PC-9 (cell line): ENCODE data around the gene CARMIL1. TPM values are rescaled to one million over a fixed set of nuclear protein-coding genes. Genes with fewer than 3 reads are reported as not detected.

Source experiments
- BruUV-seq: library from RNA; stranded (reverse); fragments of 400-500 nt; replicated peaks from 2 replicates; lab custom pipeline; 2021; lab: Mats Ljungman, UMichigan
- CTCF ChIA-PET: fragments of 300-600 bp; sonication (Branson Sonifier 250); formaldehyde crosslinking; loops from one replicate; lab custom pipeline; 2022; ENCODE audit warnings: antibody characterized with exemption; lab: Charles Lee
- POLR2A ChIA-PET: fragments of 300-600 bp; sonication (Branson Sonifier 250); formaldehyde crosslinking; loops from one replicate; lab custom pipeline; 2022; ENCODE audit warnings: antibody characterized with exemption; ENCODE audit not compliant: unreplicated experiment; lab: Charles Lee
- DNase-seq, 2 experiments: peaks; one replicate each; pipeline versions ENCODE4 v3.0.0 to v3.0.0-alpha.2; 2015 to 2022; ENCODE audit warnings: mixed read lengths in 1 of 2
- H2AFZ ChIP-seq: fragments of 200-600 bp; sonication (generic); 2 replicates; pipeline ENCODE4 v1.8.1; 2017; ENCODE audit warnings: antibody characterized with exemption
- H3F3A ChIP-seq: fragments of 200-600 bp; sonication (generic); 2 replicates; pipeline ENCODE4 v1.8.1; 2017; ENCODE audit warnings: antibody characterized with exemption, mild to moderate bottlenecking, low read depth; ENCODE audit not compliant: insufficient read depth
- H3K27ac ChIP-seq: fragments of 200-600 bp; sonication (generic); 2 replicates; pipeline ENCODE4 v1.6.1; 2016; ENCODE audit warnings: mixed run types
- H3K27me3 ChIP-seq: fragments of 200-600 bp; sonication (generic); 2 replicates; pipeline ENCODE4 v1.6.1; 2016; ENCODE audit warnings: low read depth, mixed run types; ENCODE audit not compliant: insufficient read depth
- H3K36me3 ChIP-seq: fragments of 200-600 bp; sonication (generic); 2 replicates; pipeline ENCODE4 v1.6.1; 2016; ENCODE audit warnings: low read depth, mixed run types
- H3K4me1 ChIP-seq: fragments of 200-600 bp; sonication (generic); replicated peaks from 2 replicates; pipeline ENCODE4 v1.6.1; 2016; ENCODE audit warnings: mixed run types; ENCODE audit not compliant: insufficient read depth
- H3K4me2 ChIP-seq: fragments of 200-600 bp; sonication (generic); 2 replicates; pipeline ENCODE4 v1.6.1; 2017; ENCODE audit warnings: mixed run types
- H3K4me3 ChIP-seq: fragments of 200-600 bp; sonication (generic); 2 replicates; pipeline ENCODE4 v1.6.1; 2016; ENCODE audit warnings: mixed run types
- H3K79me2 ChIP-seq: fragments of 200-600 bp; sonication (generic); 2 replicates; pipeline ENCODE4 v1.6.1; 2017; ENCODE audit warnings: low read depth, mixed run types
- H3K9me2 ChIP-seq: fragments of 200-600 bp; sonication (generic); 2 replicates; pipeline ENCODE4 v1.8.1; 2017; ENCODE audit warnings: mild to moderate bottlenecking; ENCODE audit not compliant: insufficient read depth
- H3K9me3 ChIP-seq: fragments of 200-600 bp; sonication (generic); 2 replicates; pipeline ENCODE4 v1.8.1; 2016; ENCODE audit warnings: low read depth; ENCODE audit not compliant: insufficient read depth
- H4K20me1 ChIP-seq: fragments of 200-600 bp; sonication (generic); 2 replicates; pipeline ENCODE4 v1.8.1; 2017; ENCODE audit not compliant: insufficient read depth
- CTCF ChIP-seq: fragments of 200-600 bp; sonication (generic); conservative IDR thresholded peaks from 2 replicates; pipeline ENCODE4 v1.6.1; 2017; ENCODE audit warnings: mixed run types, antibody characterized with exemption, mild to moderate bottlenecking, moderate library complexity
- EZH2 ChIP-seq: fragments of 200-600 bp; sonication (generic); IDR thresholded peaks from 2 replicates; pipeline ENCODE4 v1.8.0; 2017; ENCODE audit warnings: antibody characterized with exemption, low read depth
- intact Hi-C: fragments of 100-400 bp; cut with micrococcal nuclease; formaldehyde crosslinking; loops from one replicate; pipeline ENCODE4 v1.10.0; 2022; ENCODE audit not compliant: unreplicated experiment
- total RNA-seq: library from RNA; stranded (reverse); gene quantifications from 2 replicates; pipeline ENCODE4 v1.2.3, GENCODE V29; 2021

Gene CARMIL1
- total RNA-seq, 1 experiment from 2014 or later, result 33.1 TPM

GRCh38 chr6:25612666-25613065, 333.5 kb downstream of the CARMIL1 start:
- Histone ChIP-seq H3K4me3 (no peak overlapping the region), H3K27me3 (no peaks in the 10 kb centered on the region), H3K9me3 (no peaks in the 10 kb centered on the region), H4K20me1 (no peaks in the 10 kb centered on the region), H2AFZ (no peak overlapping the region), H3K9me2 (no peaks in the 10 kb centered on the region), H3K27ac (no peak overlapping the region), H3K4me1 (no peaks in the 10 kb centered on the region), H3K36me3 (no peaks in the 10 kb centered on the region), H3F3A (no peaks in the 10 kb centered on the region), H3K4me2 (no peak overlapping the region), H3K79me2 (no peaks in the 10 kb centered on the region)
- no TSS peak for BruUV-seq
- TF ChIP-seq CTCF (no peak), EZH2 (no peak)
- intact Hi-C loops, result no loop called here
- DNase-seq, result no peak
- CTCF ChIA-PET, result no interaction called here
- POLR2A ChIA-PET, result no interaction called here

GRCh38 chr6:25613415-25613814, 334.2 kb downstream of the CARMIL1 start:
- intact Hi-C loops, result no loop called here
- no peaks in the 10 kb centered on the region for H3K79me2 ChIP-seq
- CTCF ChIA-PET, result no interaction called here
- POLR2A ChIA-PET, result interaction anchor here (0.5 kb wide), 1 partner anchor 418 kb away, joined by 6 read pairs; a partner anchor contains a TSS
- no peak overlapping the region for H3K27ac ChIP-seq
- H4K20me1 ChIP-seq, result no peaks in the 10 kb centered on the region
- H2AFZ ChIP-seq, result no peak overlapping the region
- no peaks in the 10 kb centered on the region for H3K9me3 ChIP-seq
- H3K4me1 ChIP-seq, result no peaks in the 10 kb centered on the region
- no peak for DNase-seq
- TF ChIP-seq EZH2 (no peak), CTCF (no peak)
- no peak overlapping the region for H3K4me2 ChIP-seq
- H3F3A ChIP-seq, result no peaks in the 10 kb centered on the region
- H3K4me3 ChIP-seq, result no peak overlapping the region
- no peaks in the 10 kb centered on the region for H3K9me2 ChIP-seq
- H3K27me3 ChIP-seq, result no peaks in the 10 kb centered on the region
- H3K36me3 ChIP-seq, result no peaks in the 10 kb centered on the region
- no TSS peak for BruUV-seq

GRCh38 chr6:25614052-25614451, 334.9 kb downstream of the CARMIL1 start:
- Histone ChIP-seq H3K27me3 (no peaks in the 10 kb centered on the region), H3K27ac (no peak overlapping the region), H3K4me1 (no peaks in the 10 kb centered on the region), H3F3A (no peaks in the 10 kb centered on the region), H2AFZ (no peak overlapping the region), H3K79me2 (no peaks in the 10 kb centered on the region), H3K4me3 (no peak overlapping the region), H4K20me1 (no peaks in the 10 kb centered on the region), H3K36me3 (no peaks in the 10 kb centered on the region), H3K9me2 (no peaks in the 10 kb centered on the region), H3K9me3 (no peaks in the 10 kb centered on the region), H3K4me2 (no peak overlapping the region)
- TF ChIP-seq CTCF (no peak), EZH2 (no peak)
- BruUV-seq, result no TSS peak
- CTCF ChIA-PET, result interaction anchor here (0.6 kb wide), 1 partner anchor 211 kb away, joined by 3 read pairs; no protein-coding TSS in a partner anchor
- POLR2A ChIA-PET, result interaction anchor here (0.5 kb wide), 1 partner anchor 418 kb away, joined by 6 read pairs; a partner anchor contains a TSS
- no peak for DNase-seq
- intact Hi-C loops, result no loop called here
